ENCODE data around the gene CCDC28B.

Gene CCDC28B

DNA sequence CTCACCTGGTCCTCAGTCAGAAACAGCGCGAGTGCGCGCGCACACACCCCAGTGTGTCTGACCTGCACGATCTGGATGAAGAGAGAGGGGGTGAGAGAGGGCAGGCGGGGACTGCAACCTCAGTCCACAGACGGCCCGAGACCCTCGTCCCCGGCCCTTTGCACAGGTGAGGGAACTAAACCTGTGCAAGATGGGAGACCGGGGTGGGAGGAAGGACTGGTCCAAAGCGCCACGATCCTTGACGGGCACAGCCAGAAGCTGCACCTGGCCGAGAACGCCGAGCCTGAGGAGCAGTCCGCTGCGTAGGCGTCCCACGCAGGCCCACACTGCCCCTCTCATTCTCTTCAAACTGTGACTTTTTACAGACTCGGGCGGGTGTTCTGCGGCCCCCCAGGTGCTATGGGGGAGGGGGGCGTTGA lies 4.6 kb downstream of the CCDC28B start:
- Histone ChIP-seq H3K27me3 (ENCODE audit: insufficient read depth, low read length) (no peaks in the 10 kb centered on the region), H3K4me3 (ENCODE audit: low read depth, low read length) (peak overlapping the region; percentile 82), H3K79me2 (ENCODE audit: control insufficient read depth, insufficient read depth, low read length, unreplicated experiment) (no peaks in the 10 kb centered on the region), H3K27ac (ENCODE audit: low read depth, low read length) (no peak overlapping the region), H3K36me3 (ENCODE audit: insufficient read depth, low read length) (no peaks in the 10 kb centered on the region), H2AFZ (ENCODE audit: low read length, unreplicated experiment) (peak overlapping the region; percentile 69), H3K4me1 (ENCODE audit: control insufficient read depth, insufficient read depth, low read length, unreplicated experiment) (peaks cover 20% of the 10 kb centered on the region)

DNA sequence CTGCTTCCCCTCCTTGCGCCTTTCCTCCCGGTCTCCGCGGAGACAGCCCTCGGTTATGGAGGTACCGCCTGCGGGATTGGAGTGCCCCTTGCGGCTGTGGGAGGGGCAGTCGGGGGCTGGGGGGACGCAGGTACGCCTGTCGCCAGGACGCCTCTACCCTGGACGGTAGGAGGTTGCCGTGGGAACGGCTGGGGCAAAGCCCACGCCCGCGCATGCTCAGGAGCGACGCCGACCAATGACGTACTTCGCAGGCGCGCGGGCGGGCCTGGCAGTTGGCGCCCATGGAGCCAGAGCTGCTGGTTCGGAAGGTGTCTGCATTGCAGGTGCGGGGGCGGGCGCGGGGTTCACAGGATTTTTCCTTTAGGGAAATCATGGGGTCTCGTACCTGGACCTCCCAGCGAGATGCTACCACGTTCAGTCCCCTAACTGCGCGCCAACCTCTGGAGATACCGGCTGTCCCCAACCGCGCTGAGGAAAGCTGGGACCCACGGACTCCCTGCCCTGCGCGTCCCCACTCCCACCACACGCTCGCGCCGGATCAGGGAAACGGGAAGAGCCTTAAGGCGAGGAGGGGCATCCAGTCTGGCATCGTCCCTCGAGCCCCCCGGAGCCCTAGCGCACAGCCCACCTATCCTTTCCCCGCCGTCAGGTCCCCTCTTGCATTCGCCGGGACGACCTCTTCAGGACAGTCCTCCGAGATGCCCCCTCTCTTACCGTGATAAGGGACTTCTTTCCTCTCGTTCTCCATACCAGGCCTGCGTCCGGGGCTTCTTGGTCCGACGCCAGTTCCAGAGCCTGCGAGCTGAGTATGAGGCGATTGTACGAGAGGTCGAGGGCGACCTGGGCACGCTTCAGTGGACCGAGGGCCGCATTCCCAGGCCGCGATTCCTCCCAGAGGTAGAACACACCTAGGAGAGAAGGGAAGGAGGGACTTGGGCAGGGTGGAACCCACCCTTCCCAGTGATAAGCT lies 5.3 kb downstream of the CCDC28B start, which contains the start of gene IQCC:
IQCC (plus strand) TSS at position 271 of the 970 bp plus-strand sequence; CDS start at position 282, 11 bp downstream.
- no peaks in the 10 kb centered on the region for H3K79me2 ChIP-seq (ENCODE audit: control insufficient read depth, insufficient read depth, low read length, unreplicated experiment)
- no peaks in the 10 kb centered on the region for H3K36me3 ChIP-seq (ENCODE audit: insufficient read depth, low read length)
- peak within 1 kb of the TSS; percentile 69 for H2AFZ ChIP-seq (ENCODE audit: low read length, unreplicated experiment)
- H3K4me1 ChIP-seq (ENCODE audit: control insufficient read depth, insufficient read depth, low read length, unreplicated experiment), result peaks cover 18% of the 10 kb centered on the region
- H3K27me3 ChIP-seq (ENCODE audit: insufficient read depth, low read length), result no peaks in the 10 kb centered on the region
- no peak within 1 kb of the TSS for H3K27ac ChIP-seq (ENCODE audit: low read depth, low read length)
- peak within 1 kb of the TSS; percentile 82 for H3K4me3 ChIP-seq (ENCODE audit: low read depth, low read length)

DNA sequence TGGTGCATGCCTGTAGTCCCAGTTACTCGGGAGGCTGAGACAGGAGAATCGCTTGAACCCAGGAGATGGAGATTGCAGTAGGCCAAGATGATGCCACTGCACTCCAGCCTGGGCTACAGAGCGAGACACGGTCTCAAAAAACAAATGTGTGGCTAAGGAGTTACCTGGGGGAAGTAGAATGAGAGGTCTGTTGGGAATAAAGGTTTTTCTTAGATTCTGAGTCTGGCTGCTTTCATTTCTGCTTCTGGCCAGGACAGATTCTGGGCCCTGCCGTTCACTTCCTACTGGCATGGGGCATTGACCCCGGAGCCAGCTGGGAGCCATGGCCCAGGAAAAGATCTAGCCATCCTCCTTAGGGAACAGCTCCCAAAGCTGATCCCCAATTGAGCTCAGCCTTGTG lies 8.1 kb downstream of the CCDC28B start:
- Histone ChIP-seq H2AFZ (ENCODE audit: low read length, unreplicated experiment) (no peak overlapping the region), H3K4me3 (ENCODE audit: low read depth, low read length) (no peak overlapping the region), H3K79me2 (ENCODE audit: control insufficient read depth, insufficient read depth, low read length, unreplicated experiment) (no peaks in the 10 kb centered on the region), H3K36me3 (ENCODE audit: insufficient read depth, low read length) (no peaks in the 10 kb centered on the region), H3K27ac (ENCODE audit: low read depth, low read length) (peak overlapping the region; percentile 13; the same call in 1 of the 2 replicates), H3K4me1 (ENCODE audit: control insufficient read depth, insufficient read depth, low read length, unreplicated experiment) (peaks cover 12% of the 10 kb centered on the region), H3K27me3 (ENCODE audit: insufficient read depth, low read length) (no peaks in the 10 kb centered on the region)

DNA sequence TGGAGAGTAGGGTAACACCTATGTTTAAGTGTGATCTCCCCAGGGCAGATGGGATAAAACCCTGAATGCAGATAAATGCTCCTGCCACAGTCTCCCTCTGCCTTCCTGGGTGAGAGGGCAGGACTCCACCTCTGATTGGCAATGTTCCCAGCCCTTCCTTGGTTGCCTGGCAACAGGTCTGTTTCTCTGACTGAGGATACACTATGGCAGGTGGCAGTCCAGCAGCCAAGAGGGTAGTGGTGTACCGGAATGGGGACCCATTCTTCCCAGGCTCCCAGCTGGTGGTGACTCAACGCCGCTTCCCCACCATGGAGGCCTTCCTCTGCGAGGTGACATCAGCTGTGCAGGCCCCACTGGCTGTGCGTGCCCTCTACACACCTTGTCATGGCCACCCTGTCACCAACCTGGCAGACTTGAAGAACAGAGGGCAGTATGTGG lies 8.5 kb downstream of the CCDC28B start, which contains the start of gene DCDC2B:
DCDC2B (plus strand) TSS at position 199 of the 438 bp plus-strand sequence; CDS start at position 204, 5 bp downstream.
- H3K36me3 ChIP-seq (ENCODE audit: insufficient read depth, low read length), result no peaks in the 10 kb centered on the region

DNA sequence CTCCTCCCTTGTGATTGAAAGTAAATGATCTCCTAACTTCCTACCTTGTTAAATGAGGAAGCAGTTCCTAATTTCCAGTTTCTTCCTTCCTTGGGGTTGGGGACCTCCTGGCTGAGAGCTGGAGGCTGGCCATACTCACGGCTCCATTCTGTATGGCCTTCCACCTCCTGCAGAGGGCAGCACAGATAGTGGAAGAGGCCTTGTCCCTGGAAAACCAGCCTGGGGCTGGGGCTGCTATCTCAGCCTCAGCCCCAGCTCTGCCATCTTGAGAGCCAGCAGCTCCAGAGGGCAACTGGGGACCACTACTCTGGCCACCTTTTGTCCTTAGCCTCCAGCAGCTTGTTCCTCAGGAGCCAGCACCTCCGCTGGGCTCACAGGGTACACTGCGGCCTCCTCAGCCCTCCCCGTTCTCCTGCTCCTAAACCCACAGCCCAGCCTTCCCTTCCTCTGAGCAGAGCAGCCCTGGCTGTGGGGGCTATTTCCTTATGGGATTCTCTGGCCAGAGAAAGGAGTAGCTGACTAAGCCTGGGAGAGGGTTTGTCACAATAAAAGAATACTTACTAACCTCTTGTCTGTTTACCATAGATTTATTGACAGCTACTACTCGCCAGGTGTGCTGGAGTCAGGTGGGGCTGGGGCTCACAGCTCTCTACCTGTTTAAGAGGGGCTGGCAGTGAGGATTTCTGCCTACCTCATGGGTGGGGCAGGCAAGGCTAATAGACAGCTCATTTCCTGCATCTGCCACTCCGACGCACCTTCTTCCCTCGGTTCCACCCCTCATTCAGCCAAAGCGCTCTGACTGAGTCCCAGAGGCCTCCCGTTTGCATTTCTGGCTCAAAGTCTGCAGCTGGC lies 15.5 kb downstream of the CCDC28B start:
- no peak overlapping the region for H3K27ac ChIP-seq (ENCODE audit: low read depth, low read length)
- H2AFZ ChIP-seq (ENCODE audit: low read length, unreplicated experiment), result no peak overlapping the region
- H3K4me3 ChIP-seq (ENCODE audit: low read depth, low read length), result no peak overlapping the region
- no peaks in the 10 kb centered on the region for H3K27me3 ChIP-seq (ENCODE audit: insufficient read depth, low read length)
- H3K4me1 ChIP-seq (ENCODE audit: control insufficient read depth, insufficient read depth, low read length, unreplicated experiment), result peaks cover 13% of the 10 kb centered on the region
- no peaks in the 10 kb centered on the region for H3K79me2 ChIP-seq (ENCODE audit: control insufficient read depth, insufficient read depth, low read length, unreplicated experiment)
- no peaks in the 10 kb centered on the region for H3K36me3 ChIP-seq (ENCODE audit: insufficient read depth, low read length)

More for the DNA sequence above, 8.5 kb downstream of the CCDC28B start, which contains the start of gene DCDC2B:
- Histone ChIP-seq H3K79me2 (ENCODE audit: control insufficient read depth, insufficient read depth, low read length, unreplicated experiment) (no peaks in the 10 kb centered on the region), H3K27me3 (ENCODE audit: insufficient read depth, low read length) (no peaks in the 10 kb centered on the region), H3K4me1 (ENCODE audit: control insufficient read depth, insufficient read depth, low read length, unreplicated experiment) (peaks cover 12% of the 10 kb centered on the region), H2AFZ (ENCODE audit: low read length, unreplicated experiment) (no peak within 1 kb of the TSS), H3K4me3 (ENCODE audit: low read depth, low read length) (no peak within 1 kb of the TSS), H3K27ac (ENCODE audit: low read depth, low read length) (peak within 1 kb of the TSS; percentile 34; the same call in 1 of the 2 replicates)

DNA sequence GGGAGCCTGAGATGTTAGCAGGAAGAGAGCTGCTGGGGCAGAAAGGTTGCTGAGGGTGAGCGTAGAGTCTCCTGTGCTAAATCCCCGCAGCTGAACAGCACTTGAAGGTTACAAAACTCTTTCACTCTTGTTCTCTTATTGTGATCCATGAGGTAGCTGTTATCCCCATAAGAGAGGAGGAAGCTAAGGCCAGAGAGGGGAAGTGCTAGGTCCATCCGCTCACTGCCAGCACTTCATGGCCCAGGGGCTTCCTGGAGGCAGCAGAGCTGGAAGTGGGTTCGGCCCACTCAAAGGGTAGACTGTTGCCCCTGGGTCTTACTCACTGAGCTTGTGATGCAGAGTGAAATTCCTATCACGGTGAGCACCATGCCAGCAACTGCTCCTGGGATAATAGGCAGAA lies 16.2 kb downstream of the CCDC28B start:
- Histone ChIP-seq H3K79me2 (ENCODE audit: control insufficient read depth, insufficient read depth, low read length, unreplicated experiment) (peaks cover 7% of the 10 kb centered on the region), H2AFZ (ENCODE audit: low read length, unreplicated experiment) (no peak overlapping the region), H3K4me3 (ENCODE audit: low read depth, low read length) (no peak overlapping the region), H3K27me3 (ENCODE audit: insufficient read depth, low read length) (no peaks in the 10 kb centered on the region), H3K27ac (ENCODE audit: low read depth, low read length) (no peak overlapping the region), H3K4me1 (ENCODE audit: control insufficient read depth, insufficient read depth, low read length, unreplicated experiment) (peaks cover 20% of the 10 kb centered on the region), H3K36me3 (ENCODE audit: insufficient read depth, low read length) (no peaks in the 10 kb centered on the region)

DNA sequence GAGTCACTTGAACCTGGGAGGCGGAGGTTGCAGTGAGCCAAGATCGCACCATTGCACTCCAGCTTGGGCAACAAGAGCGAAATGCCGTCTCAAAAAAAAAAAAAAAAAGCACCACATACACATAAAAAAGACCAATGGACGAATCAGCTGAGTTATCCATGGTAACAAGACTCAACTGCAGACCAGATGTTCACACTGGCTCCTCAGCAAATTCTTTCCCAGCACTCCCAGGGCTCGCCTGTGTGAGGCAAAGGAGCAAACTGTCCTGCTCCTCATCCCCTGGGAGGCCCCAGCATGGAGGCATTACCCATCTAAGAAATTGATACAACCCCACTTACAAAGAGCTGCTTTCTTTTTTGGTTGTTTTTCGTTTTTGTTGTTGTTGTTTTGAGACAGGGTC lies 18.6 kb downstream of the CCDC28B start:
- Histone ChIP-seq H3K4me3 (ENCODE audit: low read depth, low read length) (no peak overlapping the region), H3K36me3 (ENCODE audit: insufficient read depth, low read length) (no peaks in the 10 kb centered on the region; the same call in 1 of the 2 replicates), H3K79me2 (ENCODE audit: control insufficient read depth, insufficient read depth, low read length, unreplicated experiment) (peaks cover 30% of the 10 kb centered on the region), H3K27ac (ENCODE audit: low read depth, low read length) (no peak overlapping the region), H3K4me1 (ENCODE audit: control insufficient read depth, insufficient read depth, low read length, unreplicated experiment) (peaks cover 30% of the 10 kb centered on the region), H2AFZ (ENCODE audit: low read length, unreplicated experiment) (no peak overlapping the region), H3K27me3 (ENCODE audit: insufficient read depth, low read length) (no peaks in the 10 kb centered on the region)

DNA sequence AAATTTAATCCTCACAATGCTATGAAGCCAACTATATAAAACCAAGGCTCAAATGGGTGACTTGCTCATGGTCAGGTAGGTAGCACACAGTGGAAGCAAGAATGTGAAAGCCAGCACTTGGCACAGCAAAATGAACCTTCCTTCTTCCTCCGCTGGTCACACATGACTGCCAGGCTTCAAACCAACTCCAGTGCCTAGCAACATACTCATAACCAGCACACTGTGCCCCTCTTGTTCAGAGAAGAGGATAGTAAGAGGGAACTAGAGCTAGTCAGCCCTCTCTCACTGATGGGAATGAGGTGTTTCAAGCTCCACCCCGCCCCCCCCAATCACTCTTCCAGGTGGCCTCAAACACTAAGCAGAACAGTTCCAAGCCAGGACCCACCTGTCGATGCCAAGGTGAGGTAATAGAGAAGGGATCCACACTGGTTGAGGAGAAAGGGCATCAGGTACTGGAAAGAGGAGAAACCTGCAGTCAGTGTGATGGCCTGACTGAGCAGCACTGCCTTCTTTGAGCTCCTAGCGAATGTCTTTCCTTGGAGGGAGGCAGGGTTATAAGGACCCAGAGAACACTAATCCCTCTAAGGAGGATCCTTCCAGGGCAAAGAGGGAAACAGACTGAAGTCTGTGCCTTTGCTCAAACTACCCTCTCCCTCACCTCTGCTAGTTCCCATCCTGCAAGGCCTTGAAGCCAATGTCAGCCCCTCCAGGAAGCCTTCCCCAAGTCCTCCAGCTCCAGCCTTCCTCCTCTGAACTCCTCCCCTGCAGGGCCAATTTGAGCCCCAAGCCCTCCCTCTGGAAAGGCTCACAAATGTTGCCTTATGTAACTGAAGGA lies 20.6 kb downstream of the CCDC28B start:
- Histone ChIP-seq H3K4me1 (ENCODE audit: control insufficient read depth, insufficient read depth, low read length, unreplicated experiment) (peaks cover 30% of the 10 kb centered on the region), H3K36me3 (ENCODE audit: insufficient read depth, low read length) (peaks cover 3% of the 10 kb centered on the region; the same call in 1 of the 2 replicates), H3K27me3 (ENCODE audit: insufficient read depth, low read length) (no peaks in the 10 kb centered on the region), H3K4me3 (ENCODE audit: low read depth, low read length) (peak overlapping the region; percentile 95), H2AFZ (ENCODE audit: low read length, unreplicated experiment) (peak overlapping the region; percentile 79), H3K27ac (ENCODE audit: low read depth, low read length) (peak overlapping the region; percentile 81; the same call in 1 of the 2 replicates), H3K79me2 (ENCODE audit: control insufficient read depth, insufficient read depth, low read length, unreplicated experiment) (peaks cover 34% of the 10 kb centered on the region)

DNA sequence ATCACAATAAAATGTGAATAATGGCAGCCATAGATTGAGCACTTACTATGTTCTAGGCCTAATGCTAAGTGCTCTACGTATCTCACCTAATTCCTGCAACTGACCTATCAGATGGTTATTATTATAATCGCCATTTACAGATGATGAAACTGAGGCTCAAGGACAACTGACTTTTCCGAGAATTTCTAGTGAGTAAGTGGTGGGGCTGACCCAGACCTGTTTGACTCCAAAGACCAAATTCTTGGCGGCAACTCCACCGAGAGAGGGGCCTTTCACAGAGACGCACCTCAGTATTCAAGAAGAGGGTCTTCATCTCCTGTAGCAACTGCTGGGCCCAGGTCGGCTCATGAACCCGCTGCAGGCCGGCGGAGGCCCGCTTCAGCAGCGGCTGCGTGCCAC lies 21.2 kb downstream of the CCDC28B start:
- Histone ChIP-seq H3K27ac (ENCODE audit: low read depth, low read length) (peak overlapping the region; percentile 81), H2AFZ (ENCODE audit: low read length, unreplicated experiment) (peak overlapping the region; percentile 79), H3K36me3 (ENCODE audit: insufficient read depth, low read length) (peaks cover 3% of the 10 kb centered on the region; the same call in 1 of the 2 replicates), H3K4me1 (ENCODE audit: control insufficient read depth, insufficient read depth, low read length, unreplicated experiment) (peaks cover 30% of the 10 kb centered on the region), H3K4me3 (ENCODE audit: low read depth, low read length) (peak overlapping the region; percentile 95), H3K79me2 (ENCODE audit: control insufficient read depth, insufficient read depth, low read length, unreplicated experiment) (peaks cover 34% of the 10 kb centered on the region), H3K27me3 (ENCODE audit: insufficient read depth, low read length) (no peaks in the 10 kb centered on the region)

Measured in ACC112 (cell line).